Adrenal gland (tissue), 5 donors: ENCODE measurements around the gene WWOX.

Experiments used
- POLR2A ChIP-seq, 2 donors: fragments of 450-650 bp; IDR thresholded peaks; one replicate each; pipeline ENCODE4 v1.6.1; 2017; ENCODE audit warnings: antibody characterized with exemption in 2 of 2, mild to moderate bottlenecking in 2 of 2, moderate library complexity in 1 of 2
- TF ChIP-seq, protein P1 (sequence below), 6 experiments: fragments of 450-650 bp in 4 of 6; fragments of 200-600 bp in 2 of 6; sonication (generic) in 1 of 6; IDR thresholded peaks; 1 replicate in 5 of 6; 2 replicates in 1 of 6; pipeline versions ENCODE4 v1.5.1 to v1.8.0; 2016 to 2021; ENCODE audit warnings: antibody characterized with exemption in 6 of 6, mild to moderate bottlenecking in 2 of 6, moderate library complexity in 1 of 6
- donor health status: DM: no; HTN: no; CAD: no.

DNA sequence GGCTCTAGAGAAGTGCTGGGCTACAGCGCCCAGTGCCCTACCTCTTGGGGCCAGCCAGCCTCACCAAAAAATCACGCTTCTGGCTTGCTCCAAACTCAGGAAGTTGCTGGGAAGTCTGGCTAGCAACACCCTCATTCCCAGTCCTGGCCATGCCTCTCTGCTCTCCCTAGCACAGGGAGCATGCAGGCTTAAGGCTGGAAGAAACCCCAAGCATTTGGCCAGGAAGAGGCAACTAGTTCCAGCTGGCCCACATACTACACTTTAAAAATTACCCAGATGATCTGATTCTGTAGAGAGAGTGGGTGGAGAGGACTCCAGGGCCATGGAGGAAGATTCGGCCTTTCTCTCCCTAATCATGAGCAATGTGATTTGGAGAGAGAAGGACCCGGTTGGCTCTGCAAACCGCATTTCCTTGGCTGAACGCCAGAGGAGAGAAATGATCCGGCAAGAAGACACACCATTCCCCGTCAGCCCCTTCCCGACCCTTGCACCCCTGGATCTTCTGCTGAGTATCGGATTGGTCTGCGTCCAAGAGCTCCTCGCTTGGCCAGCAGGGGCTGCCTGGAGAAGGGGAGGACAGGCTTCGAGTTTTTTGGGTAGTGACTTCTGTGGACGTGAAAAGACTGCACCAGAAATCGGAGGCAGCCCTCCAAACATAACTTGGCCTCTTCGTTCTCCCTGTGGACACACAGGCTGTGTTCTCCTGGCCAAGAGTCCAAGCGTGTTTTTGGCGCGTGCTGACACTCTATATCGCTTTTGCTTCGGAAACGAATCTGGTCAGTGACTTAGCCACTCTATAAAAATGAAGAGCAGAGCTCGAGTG is 406.3 kb downstream of the WWOX start:
- TF ChIP-seq, protein P1, sequence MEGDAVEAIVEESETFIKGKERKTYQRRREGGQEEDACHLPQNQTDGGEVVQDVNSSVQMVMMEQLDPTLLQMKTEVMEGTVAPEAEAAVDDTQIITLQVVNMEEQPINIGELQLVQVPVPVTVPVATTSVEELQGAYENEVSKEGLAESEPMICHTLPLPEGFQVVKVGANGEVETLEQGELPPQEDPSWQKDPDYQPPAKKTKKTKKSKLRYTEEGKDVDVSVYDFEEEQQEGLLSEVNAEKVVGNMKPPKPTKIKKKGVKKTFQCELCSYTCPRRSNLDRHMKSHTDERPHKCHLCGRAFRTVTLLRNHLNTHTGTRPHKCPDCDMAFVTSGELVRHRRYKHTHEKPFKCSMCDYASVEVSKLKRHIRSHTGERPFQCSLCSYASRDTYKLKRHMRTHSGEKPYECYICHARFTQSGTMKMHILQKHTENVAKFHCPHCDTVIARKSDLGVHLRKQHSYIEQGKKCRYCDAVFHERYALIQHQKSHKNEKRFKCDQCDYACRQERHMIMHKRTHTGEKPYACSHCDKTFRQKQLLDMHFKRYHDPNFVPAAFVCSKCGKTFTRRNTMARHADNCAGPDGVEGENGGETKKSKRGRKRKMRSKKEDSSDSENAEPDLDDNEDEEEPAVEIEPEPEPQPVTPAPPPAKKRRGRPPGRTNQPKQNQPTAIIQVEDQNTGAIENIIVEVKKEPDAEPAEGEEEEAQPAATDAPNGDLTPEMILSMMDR (IDR thresholded peaks at IDR 0.05) = peak in 4 of 6 experiments; percentile 12 to 47 (median 33)
- no peak for TF ChIP-seq POLR2A (IDR thresholded peaks at IDR 0.05)
